Cortex of kidney (tissue), 1 donor: ENCODE results near the gene PRSS57.

Experiments
- DNase-seq: peaks from one replicate; lab custom pipeline; 2025; lab: John Stamatoyannopoulos, UW

Gene PRSS57

GRCh38 chr19:694481-695351, 536 bp downstream of the PRSS57 start:
- DNase-seq, result no peak

- DNase-seq, result no peak
Measured at GRCh38 chr19:690203-690602, 5.0 kb downstream of the PRSS57 start.

- no peak for DNase-seq
Measured at GRCh38 chr19:688992-689391, 6.3 kb downstream of the PRSS57 start.

- DNase-seq, result no peak
Measured at GRCh38 chr19:688214-688613, 7.0 kb downstream of the PRSS57 start.

- DNase-seq, result no peak
Measured at GRCh38 chr19:687569-688166, 7.6 kb downstream of the PRSS57 start.

GRCh38 chr19:686589-687297, 8.5 kb downstream of the PRSS57 start:
- DNase-seq, result no peak

GRCh38 chr19:685454-685931, 9.8 kb downstream of the PRSS57 start:
- DNase-seq, result no peak

GRCh38 chr19:682678-683320, 12.5 kb downstream of the PRSS57 start:
- no peak for DNase-seq

- DNase-seq, result no peak
Measured at GRCh38 chr19:681029-682019, 13.9 kb downstream of the PRSS57 start.

- DNase-seq, result peak; percentile 94
Measured at GRCh38 chr19:680287-681028, 14.8 kb downstream of the PRSS57 start.

GRCh38 chr19:679418-680286, 15.6 kb downstream of the PRSS57 start:
- DNase-seq, result no peak

- DNase-seq, result no peak
Measured at GRCh38 chr19:678791-679388, 16.4 kb downstream of the PRSS57 start.

- DNase-seq, result no peak
Measured at GRCh38 chr19:677601-678436, 17.4 kb downstream of the PRSS57 start.

GRCh38 chr19:677201-677600, 18.1 kb downstream of the PRSS57 start:
- no peak for DNase-seq

- DNase-seq, result no peak
Measured at GRCh38 chr19:676339-677105, 18.7 kb downstream of the PRSS57 start, which contains the start of gene FSTL3. Gene FSTL3 (plus strand): TSS chr19:676392. CDS start chr19:676424, 32 bp downstream.

GRCh38 chr19:676007-676338, 19.3 kb downstream of the PRSS57 start:
- no peak for DNase-seq
